NCI-H2227 (cell line): ENCODE data around the gene F11R.
A peak's percentile ranks its signal among the peaks of the same experiment; 100 is the strongest.
"Not testable (repeated sequence)": the region's sequence is repeated elsewhere in the genome, so short reads cannot be mapped to it uniquely, and the experiment has no call there.

Experiments
- DNase-seq: peaks from one replicate; lab custom pipeline; 2025; ENCODE audit not compliant: unreplicated experiment; lab: John Stamatoyannopoulos, UW

The F11R gene

GRCh38 chr1:160978510-160978927 lies 42.4 kb downstream of the F11R start:
- peak; percentile 14 for DNase-seq

- DNase-seq: no peak
Observed at GRCh38 chr1:160975026-160975425, 45.9 kb downstream of the F11R start.

GRCh38 chr1:160973491-160973890 lies 47.5 kb downstream of the F11R start:
- no peak for DNase-seq

GRCh38 chr1:160972939-160973338 lies 48.0 kb downstream of the F11R start:
- no peak for DNase-seq

GRCh38 chr1:160971618-160972056 lies 49.3 kb downstream of the F11R start:
- no peak for DNase-seq

- no peak for DNase-seq
Observed at GRCh38 chr1:160963521-160963920, 57.4 kb downstream of the F11R start.

GRCh38 chr1:160961419-160961818 lies 59.5 kb downstream of the F11R start:
- DNase-seq: no peak

GRCh38 chr1:160956966-160957365 lies 64.0 kb downstream of the F11R start:
- no peak for DNase-seq

GRCh38 chr1:160954158-160955104 lies 66.5 kb downstream of the F11R start, which contains the start of gene ITLN2:
Gene ITLN2, minus strand, starts transcription at chr1:160954809. Its CDS starts 68 bp downstream, at chr1:160954741.
- peak; percentile 36 for DNase-seq

- DNase-seq: no peak
Observed at GRCh38 chr1:160953030-160953429, 67.9 kb downstream of the F11R start.

- no peak for DNase-seq
Observed at GRCh38 chr1:160952129-160952510, 68.8 kb downstream of the F11R start.

GRCh38 chr1:160951443-160952128 lies 69.4 kb downstream of the F11R start:
- DNase-seq: peak; percentile 32

- no peak for DNase-seq
Observed at GRCh38 chr1:160950657-160951056, 70.3 kb downstream of the F11R start.

GRCh38 chr1:160949881-160950280 lies 71.1 kb downstream of the F11R start:
- DNase-seq: no peak

- not testable (repeated sequence) for DNase-seq
Observed at GRCh38 chr1:160949216-160949880, 71.6 kb downstream of the F11R start.

- not testable (repeated sequence) for DNase-seq
Observed at GRCh38 chr1:160947174-160947759, 73.7 kb downstream of the F11R start.

GRCh38 chr1:160945881-160946280 lies 75.1 kb downstream of the F11R start:
- not testable (repeated sequence) for DNase-seq
